Body of pancreas (tissue), 4 donors: ENCODE measurements around the gene EIF1AD. TPM values are rescaled to one million over a fixed set of nuclear protein-coding genes. Genes with fewer than 3 reads are reported as not detected.

Experiments
- ATAC-seq: fragments of 150-250 bp; one replicate; pipeline ENCODE4 v1.9.1; 2016
- DNase-seq, 4 donors: peaks; one replicate each; pipeline ENCODE4 v3.0.0-alpha.2; 2019
- H3K27ac ChIP-seq, 4 donors: fragments of 200-600 bp; sonication (generic); 1 replicate in 3 of 4; 2 replicates in 1 of 4; pipeline versions ENCODE4 v1.5.1 to v1.6.1; 2016 to 2019; ENCODE audit warnings: mild to moderate bottlenecking in 1 of 4, mixed read lengths in 1 of 4, moderate library complexity in 1 of 4
- H3K27me3 ChIP-seq, 2 donors: fragments of 200-600 bp; sonication (generic); one replicate each; pipeline ENCODE4 v1.6.0; 2016; ENCODE audit warnings: mild to moderate bottlenecking in 1 of 2
- H3K36me3 ChIP-seq, 2 donors: fragments of 200-600 bp; sonication (generic); replicated peaks in 1 of 2; 2 replicates each; pipeline ENCODE4 v1.5.1; 2016; ENCODE audit warnings: low read depth in 2 of 2; ENCODE audit not compliant: insufficient read depth in 1 of 2
- H3K4me1 ChIP-seq: fragments of 200-600 bp; sonication (generic); one replicate; pipeline ENCODE4 v1.6.0; 2016
- H3K4me3 ChIP-seq, 2 donors: fragments of 200-600 bp; sonication (generic); 1 replicate in 1 of 2; 2 replicates in 1 of 2; pipeline ENCODE4 v1.5.1; 2016 to 2019
- H3K9me3 ChIP-seq, 3 donors: fragments of 200-600 bp; sonication (generic); 1 replicate in 2 of 3; 2 replicates in 1 of 3; pipeline ENCODE4 v1.5.1; 2016
- POLR2A ChIP-seq, 3 donors: fragments of 450-650 bp; IDR thresholded peaks; one replicate each; pipeline ENCODE4 v1.6.1; 2016; ENCODE audit warnings: antibody characterized with exemption in 3 of 3, mild to moderate bottlenecking in 2 of 3
- WGBS, 2 donors: methylation state at CpG; one replicate each; pipeline ENCODE4 v1.1.5; 2017; 5-methylcytosine and 5-hydroxymethylcytosine counted together
- intact Hi-C: fragments of 100-400 bp; cut with DNase I; formaldehyde crosslinking; loops from one replicate; pipeline ENCODE4 v1.15.1; 2023
- total RNA-seq, 2 donors: library from RNA; depleted of rRNA; stranded (reverse); fragments of >200 nt; gene quantifications; one replicate each; pipeline ENCODE4 v1.1.0, GENCODE V29; 2016
- TF ChIP-seq, protein P1 (sequence below), 7 experiments: fragments of 450-650 bp in 4 of 7; fragments of 200-600 bp in 3 of 7; sonication (generic) in 3 of 7; IDR thresholded peaks; one replicate each; pipeline ENCODE4 v1.5.1; 2016 to 2019; ENCODE audit warnings: antibody characterized with exemption in 7 of 7

The EIF1AD gene
- total RNA-seq = 10 to 100 TPM in 1 of 2 donors, 1 to 10 TPM in 1; 7.8 to 28.0 TPM

DNA sequence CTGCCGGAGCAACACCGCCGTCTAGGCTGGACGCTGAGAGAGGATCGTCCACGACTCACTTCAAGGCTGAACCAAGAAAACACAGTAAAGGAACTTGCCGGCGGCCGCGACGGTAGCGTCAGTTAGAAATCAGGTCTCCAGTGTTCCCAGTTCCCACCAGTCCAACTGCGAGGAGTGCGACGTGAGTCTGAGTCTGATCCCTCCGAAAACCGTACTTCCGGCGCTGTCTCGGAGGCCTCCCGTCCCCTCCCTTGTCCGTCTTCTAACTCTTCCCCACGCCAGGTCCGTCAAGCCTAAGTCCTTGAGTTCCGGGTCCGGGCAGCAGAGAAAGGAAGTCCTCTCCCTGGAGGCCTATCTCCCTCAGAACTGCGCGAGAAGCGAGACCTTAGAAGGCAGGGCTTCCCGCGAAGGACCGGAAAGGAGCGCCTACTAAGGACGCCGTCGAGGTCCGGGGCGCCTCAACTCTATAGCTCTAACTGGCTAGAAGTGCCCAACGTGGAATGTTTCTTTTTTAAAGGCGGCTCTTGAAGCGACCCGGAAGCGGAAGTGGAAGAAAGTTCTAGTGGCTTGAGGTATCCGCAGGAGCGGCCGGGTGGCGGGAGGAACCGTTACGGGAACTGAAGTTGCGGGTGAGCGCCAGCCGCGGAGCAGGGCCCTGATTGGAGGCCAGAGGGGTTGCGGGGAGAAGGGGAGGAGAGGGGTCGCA lies at the start of gene EIF1AD, which contains the start of gene BANF1:
Gene EIF1AD, minus strand, starts transcription at position 216 of the 706 bp plus-strand sequence. CDS start 1,768 bp downstream, outside the sequence.
Gene BANF1, plus strand, starts transcription at position 562 of the 706 bp plus-strand sequence. CDS start 748 bp downstream, outside the sequence.
- ATAC-seq (peak; percentile 91), DNase-seq (peak; percentile 92 to 95 (median 92))
- Histone ChIP-seq H3K27me3 (no peaks in the 10 kb centered on the region), H3K27ac (peak within 1 kb of the TSS; percentile 84 to 96 (median 90)), H3K9me3 (no peaks in the 10 kb centered on the region), H3K36me3 (peaks cover 10 to 27% of the 10 kb centered on the region in 2 donors), H3K4me1 (peaks cover 27% of the 10 kb centered on the region), H3K4me3 (peak within 1 kb of the TSS; percentile 60 to 80)
- intact Hi-C loops = no loop called here
- TF ChIP-seq, protein P1, sequence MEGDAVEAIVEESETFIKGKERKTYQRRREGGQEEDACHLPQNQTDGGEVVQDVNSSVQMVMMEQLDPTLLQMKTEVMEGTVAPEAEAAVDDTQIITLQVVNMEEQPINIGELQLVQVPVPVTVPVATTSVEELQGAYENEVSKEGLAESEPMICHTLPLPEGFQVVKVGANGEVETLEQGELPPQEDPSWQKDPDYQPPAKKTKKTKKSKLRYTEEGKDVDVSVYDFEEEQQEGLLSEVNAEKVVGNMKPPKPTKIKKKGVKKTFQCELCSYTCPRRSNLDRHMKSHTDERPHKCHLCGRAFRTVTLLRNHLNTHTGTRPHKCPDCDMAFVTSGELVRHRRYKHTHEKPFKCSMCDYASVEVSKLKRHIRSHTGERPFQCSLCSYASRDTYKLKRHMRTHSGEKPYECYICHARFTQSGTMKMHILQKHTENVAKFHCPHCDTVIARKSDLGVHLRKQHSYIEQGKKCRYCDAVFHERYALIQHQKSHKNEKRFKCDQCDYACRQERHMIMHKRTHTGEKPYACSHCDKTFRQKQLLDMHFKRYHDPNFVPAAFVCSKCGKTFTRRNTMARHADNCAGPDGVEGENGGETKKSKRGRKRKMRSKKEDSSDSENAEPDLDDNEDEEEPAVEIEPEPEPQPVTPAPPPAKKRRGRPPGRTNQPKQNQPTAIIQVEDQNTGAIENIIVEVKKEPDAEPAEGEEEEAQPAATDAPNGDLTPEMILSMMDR (IDR thresholded peaks at IDR 0.05) = peak in 1 of 7 experiments; percentile 21
- TF ChIP-seq POLR2A (IDR thresholded peaks at IDR 0.05) = peak in 2 of 3 donors; percentile 67 to 74
- 0% methylated on average over 32 to 55 of the region's 55 CpGs for WGBS, 2 donors

DNA sequence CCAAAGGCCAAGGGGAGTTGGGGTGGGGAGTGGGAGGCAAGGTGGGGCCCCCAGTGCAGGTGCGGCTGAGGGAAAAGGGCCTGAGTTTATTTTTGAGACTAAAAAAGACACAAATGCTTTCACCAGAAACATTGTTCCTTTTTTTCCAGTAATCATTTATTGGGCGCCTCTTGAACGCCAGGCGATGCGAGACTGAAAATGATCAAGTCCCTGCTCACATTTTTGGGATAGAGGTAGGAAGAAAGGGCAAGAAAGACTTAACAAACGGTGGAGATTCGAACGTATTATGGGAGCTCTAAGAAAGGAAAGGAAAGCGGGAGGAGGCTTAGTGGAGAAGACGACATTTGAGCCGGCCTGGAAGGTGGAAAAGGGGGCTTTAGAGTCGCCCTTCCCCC lies 49.4 kb upstream of the EIF1AD start:
- TF ChIP-seq POLR2A (IDR thresholded peaks at IDR 0.05) = no peak
- TF ChIP-seq, protein P1 (IDR thresholded peaks at IDR 0.05) = no peak
- H3K36me3 ChIP-seq = peaks cover 0 to 7% of the 10 kb centered on the region in 2 donors
- peak overlapping the region; percentile 80 to 90 (median 86) for H3K27ac ChIP-seq
- intact Hi-C loops = no loop called here
- H3K9me3 ChIP-seq = no peaks in the 10 kb centered on the region
- peak overlapping the region in 1 of 2 donors; percentile 0 for H3K4me3 ChIP-seq
- ATAC-seq = no peak
- DNase-seq = no peak
- peaks cover 51% of the 10 kb centered on the region for H3K4me1 ChIP-seq
- WGBS, 2 donors = 32 to 35% methylated on average over 12 of the region's 12 CpGs
- H3K27me3 ChIP-seq = no peaks in the 10 kb centered on the region

DNA sequence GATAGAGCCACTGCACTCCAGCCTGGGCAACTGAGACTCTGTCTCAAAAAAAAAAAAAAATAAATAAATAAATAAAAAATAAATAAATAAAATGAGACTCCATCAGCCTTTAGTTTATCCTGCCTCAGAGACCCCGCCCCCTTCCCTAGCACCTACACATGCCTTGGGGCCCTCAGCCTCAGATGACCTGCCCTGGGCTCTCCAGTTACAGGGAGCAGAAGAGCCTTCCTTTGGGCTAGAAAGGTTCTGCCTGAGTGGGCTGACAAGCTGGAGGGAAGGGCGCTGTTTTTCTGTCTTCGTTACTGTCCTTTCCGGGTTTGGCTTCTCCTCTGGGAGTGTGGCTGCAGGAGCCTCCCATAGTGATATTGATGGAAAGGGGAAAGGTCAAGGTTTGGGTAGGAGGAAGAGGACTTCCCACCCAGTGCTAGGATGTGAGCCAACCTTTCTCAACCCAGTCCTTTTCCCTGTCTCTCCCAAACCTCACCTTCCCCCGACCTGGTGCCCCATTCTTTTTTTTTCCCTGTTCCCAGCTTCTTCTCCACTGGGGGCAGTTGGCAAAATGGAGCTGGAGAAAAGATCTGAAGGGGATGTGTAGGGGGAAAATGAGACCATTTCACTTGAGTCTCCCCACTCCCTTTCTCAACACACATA lies 48.7 kb upstream of the EIF1AD start:
- Histone ChIP-seq H3K4me1 (peaks cover 51% of the 10 kb centered on the region), H3K9me3 (no peaks in the 10 kb centered on the region), H3K36me3 (peaks cover 0 to 7% of the 10 kb centered on the region in 2 donors), H3K27me3 (no peaks in the 10 kb centered on the region), H3K4me3 (no peak overlapping the region), H3K27ac (peak overlapping the region in 3 of 4 donors; percentile 80 to 90 (median 85))
- WGBS, 2 donors = 71 to 73% methylated on average over 5 of the region's 5 CpGs
- ATAC-seq = no peak
- intact Hi-C loops = no loop called here
- no peak for DNase-seq
- no peak for TF ChIP-seq POLR2A (IDR thresholded peaks at IDR 0.05)
- TF ChIP-seq, protein P1 (IDR thresholded peaks at IDR 0.05) = no peak

GRCh38 chr11:66048547-66049323 lies 46.8 kb upstream of the EIF1AD start, which contains the start of gene GAL3ST3:
GAL3ST3 (minus strand) TSS chr11:66049161; CDS start chr11:66045415, 3,746 bp downstream.
- intact Hi-C loops = no loop called here
- TF ChIP-seq POLR2A (IDR thresholded peaks at IDR 0.05) = no peak
- TF ChIP-seq, protein P1 (IDR thresholded peaks at IDR 0.05) = no peak
- no peaks in the 10 kb centered on the region for H3K9me3 ChIP-seq
- H3K27me3 ChIP-seq = no peaks in the 10 kb centered on the region
- DNase-seq = no peak
- no peaks in the 10 kb centered on the region for H3K36me3 ChIP-seq
- peak within 1 kb of the TSS; percentile 9 to 46 (median 39) for H3K27ac ChIP-seq
- no peak for ATAC-seq
- no peak within 1 kb of the TSS for H3K4me3 ChIP-seq
- peaks cover 47% of the 10 kb centered on the region for H3K4me1 ChIP-seq
- WGBS, 2 donors = 22 to 34% methylated on average over 17 to 25 of the region's 39 CpGs
